CD14-positive monocyte (primary cell): Measurements from ENCODE around the gene NUP93. TPM values are rescaled to one million over a fixed set of nuclear protein-coding genes. Genes with fewer than 3 reads are reported as not detected.

Source experiments
- DNase-seq, 3 donors: peaks; one replicate each; pipeline ENCODE4 v3.0.0-alpha.2; 2011 to 2022
- H2AFZ ChIP-seq: 2 replicates; pipeline ENCODE4 v1.6.0; 2012; ENCODE audit warnings: mild to moderate bottlenecking, low read depth, low read length, inconsistent platforms; ENCODE audit not compliant: insufficient read depth, poor library complexity, severe bottlenecking
- H3K27ac ChIP-seq, 2 donors: 1 replicate in 1 of 2; 2 replicates in 1 of 2; pipeline ENCODE4 v1.5.1; 2012 to 2013; ENCODE audit warnings: low read length in 2 of 2, control low read depth in 1 of 2, inconsistent platforms in 1 of 2, low read depth in 1 of 2, mild to moderate bottlenecking in 1 of 2
- H3K27me3 ChIP-seq, 2 donors: one replicate each; pipeline versions ENCODE4 v1.6.0 to v1.6.1; 2011 to 2013; ENCODE audit warnings: low read length in 2 of 2; ENCODE audit not compliant: control insufficient read depth in 2 of 2, insufficient read depth in 2 of 2
- H3K36me3 ChIP-seq, 2 donors: replicated peaks in 1 of 2; 1 replicate in 1 of 2; 2 replicates in 1 of 2; pipeline versions ENCODE4 v1.5.1 to v1.6.1; 2012 to 2013; ENCODE audit warnings: low read length in 2 of 2, control low read depth in 1 of 2, inconsistent platforms in 1 of 2, mild to moderate bottlenecking in 1 of 2; ENCODE audit not compliant: insufficient read depth in 2 of 2, control insufficient read depth in 1 of 2
- H3K4me1 ChIP-seq, 2 donors: 1 replicate in 1 of 2; 2 replicates in 1 of 2; pipeline versions ENCODE4 v1.5.1 to v1.6.1; 2012 to 2013; ENCODE audit warnings: low read length in 2 of 2, control low read depth in 1 of 2, inconsistent platforms in 1 of 2, mild to moderate bottlenecking in 1 of 2, moderate library complexity in 1 of 2; ENCODE audit not compliant: insufficient read depth in 2 of 2, control insufficient read depth in 1 of 2
- H3K4me2 ChIP-seq: replicated peaks from 2 replicates; pipeline ENCODE3; 2012; ENCODE audit warnings: low read length, moderate library complexity, mild to moderate bottlenecking; ENCODE audit not compliant: poor library complexity, severe bottlenecking; ENCODE audit errors: extremely low read depth
- H3K4me3 ChIP-seq, 3 experiments: fragments of 200-600 bp in 1 of 3; sonication (generic) in 1 of 3; replicated peaks in 1 of 3; 1 replicate in 2 of 3; 2 replicates in 1 of 3; pipeline ENCODE4 v1.5.1; 2011 to 2013; ENCODE audit warnings: low read length in 3 of 3, mild to moderate bottlenecking in 3 of 3, control low read depth in 2 of 3, low read depth in 2 of 3, inconsistent platforms in 1 of 3, moderate library complexity in 1 of 3
- H3K79me2 ChIP-seq: 2 replicates; pipeline ENCODE4 v1.6.0; 2012; ENCODE audit warnings: mild to moderate bottlenecking, control low read depth, inconsistent platforms, low read length, moderate library complexity; ENCODE audit not compliant: insufficient read depth
- H3K9ac ChIP-seq: 2 replicates; pipeline ENCODE4 v1.6.0; 2017; ENCODE audit warnings: low read length, mild to moderate bottlenecking; ENCODE audit not compliant: insufficient read depth, poor library complexity, severe bottlenecking
- H3K9me3 ChIP-seq, 2 donors: replicated peaks in 1 of 2; 1 replicate in 1 of 2; 2 replicates in 1 of 2; pipeline versions ENCODE4 v1.5.1 to v1.6.1; 2012 to 2013; ENCODE audit warnings: low read length in 2 of 2, control low read depth in 1 of 2; ENCODE audit not compliant: control insufficient read depth in 1 of 2, insufficient read depth in 1 of 2
- H4K20me1 ChIP-seq: 2 replicates; pipeline ENCODE4 v1.6.0; 2012; ENCODE audit warnings: mild to moderate bottlenecking, low read length, control low read depth, moderate library complexity; ENCODE audit not compliant: insufficient read depth
- H3K27ac Mint-ChIP-seq, 7 donors: one replicate each; pipeline ENCODE4 v1.8.0; 2020; ENCODE audit warnings: mild to moderate bottlenecking in 7 of 7, mixed read lengths in 7 of 7, moderate library complexity in 6 of 7, inconsistent platforms in 2 of 7
- H3K27me3 Mint-ChIP-seq, 3 donors: one replicate each; pipeline ENCODE4 v1.8.0; 2021 to 2022; ENCODE audit warnings: low read depth in 3 of 3, mild to moderate bottlenecking in 3 of 3, mixed read lengths in 3 of 3, moderate library complexity in 3 of 3, inconsistent platforms in 1 of 3
- H3K36me3 Mint-ChIP-seq, 2 donors: one replicate each; pipeline ENCODE4 v1.8.0; 2020; ENCODE audit warnings: mixed read lengths in 2 of 2, inconsistent platforms in 1 of 2, mild to moderate bottlenecking in 1 of 2
- H3K4me1 Mint-ChIP-seq: one replicate; pipeline ENCODE4 v1.8.0; 2020; ENCODE audit warnings: mild to moderate bottlenecking, mixed read lengths
- H3K4me3 Mint-ChIP-seq, 2 donors: one replicate each; pipeline ENCODE4 v1.8.0; 2020; ENCODE audit warnings: mild to moderate bottlenecking in 2 of 2, mixed read lengths in 2 of 2, moderate library complexity in 1 of 2
- H3K9me3 Mint-ChIP-seq, 7 donors: one replicate each; pipeline ENCODE4 v1.8.0; 2020 to 2022; ENCODE audit warnings: mixed read lengths in 7 of 7, mild to moderate bottlenecking in 6 of 7, moderate library complexity in 6 of 7, inconsistent platforms in 2 of 7
- CTCF ChIP-seq: fragments of 200-600 bp; IDR thresholded peaks from one replicate; pipeline ENCODE4 v1.8.0; 2022; ENCODE audit warnings: antibody characterized with exemption, mild to moderate bottlenecking
- WGBS: methylation state at CpG from one replicate; pipeline ENCODE4 v1.1.5; 2013; ENCODE audit warnings: missing lambda C conversion rate; ENCODE audit not compliant: insufficient coverage; 5-methylcytosine and 5-hydroxymethylcytosine counted together
- intact Hi-C, 2 donors: fragments of 100-400 bp; cut with micrococcal nuclease; formaldehyde crosslinking; loops; one replicate each; pipeline versions ENCODE4 v1.15.0 to v1.15.1; 2023
- polyA plus RNA-seq, 3 donors: library from polyadenylated mRNA; depleted of rRNA in 1 of 3; unstranded in 2 of 3; stranded (reverse) in 1 of 3; fragments of 300-500 nt in 2 of 3; fragments of >200 nt in 1 of 3; fragmentation: Illumina TruSeq in 2 of 3; gene quantifications; 1 replicate in 2 of 3; 2 replicates in 1 of 3; pipeline ENCODE4 v1.2.3, GENCODE V29; 2012 to 2021

NUP93 gene
- polyA plus RNA-seq, 3 donors: 46.6 to 77.7 (median 59.4) TPM

GRCh38 chr16:56886826-56887225 lies 156.9 kb downstream of the NUP93 start:
- Mint-ChIP-seq H3K27ac (no peak overlapping the region), H3K4me3 (no peak overlapping the region), H3K27me3 (peaks cover 7 to 18% (median 11%) of the 10 kb centered on the region in 3 donors)

DNA sequence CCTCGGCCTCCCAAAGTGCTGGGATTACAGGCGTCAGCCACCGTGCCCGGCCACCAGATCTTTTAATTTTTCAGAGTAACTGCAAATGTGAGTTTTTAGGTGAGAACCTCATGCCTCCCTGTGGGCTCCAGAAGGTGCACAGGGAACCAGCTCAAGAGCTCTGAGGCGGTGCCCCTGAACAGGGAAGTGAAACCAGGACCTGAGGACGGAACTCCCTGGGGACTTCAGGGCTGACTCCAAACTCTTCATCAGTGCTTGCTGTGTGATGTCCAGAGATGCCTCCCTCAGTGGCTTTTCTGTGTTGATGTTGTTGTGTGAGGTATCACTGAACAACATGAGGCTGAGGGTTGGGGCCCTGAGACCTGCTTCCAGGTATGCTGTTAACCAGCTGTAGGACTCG lies 158.9 kb downstream of the NUP93 start:
- peaks cover 9% of the 10 kb centered on the region for H3K4me1 Mint-ChIP-seq
- no peak overlapping the region for H3K4me2 ChIP-seq
- no peaks in the 10 kb centered on the region for H3K36me3 ChIP-seq
- 29% methylated on average over 3 of the region's 7 CpGs for WGBS
- no peak overlapping the region for H3K27ac ChIP-seq
- no peaks in the 10 kb centered on the region for H3K79me2 ChIP-seq
- no peak overlapping the region for H3K9ac ChIP-seq
- peak; percentile 67 to 85 (median 79) for DNase-seq
- H3K4me3 ChIP-seq: no peak overlapping the region
- H3K4me3 Mint-ChIP-seq: no peak overlapping the region
- peaks cover 9 to 18% (median 13%) of the 10 kb centered on the region in 3 donors for H3K27me3 Mint-ChIP-seq
- H3K4me1 ChIP-seq: peaks cover 7 to 10% of the 10 kb centered on the region in 2 donors
- peak overlapping the region in 1 of 7 donors; percentile 30 for H3K27ac Mint-ChIP-seq
- H2AFZ ChIP-seq: no peak overlapping the region
- no peaks in the 10 kb centered on the region for H4K20me1 ChIP-seq
- H3K36me3 Mint-ChIP-seq: no peaks in the 10 kb centered on the region
- H3K9me3 Mint-ChIP-seq: no peaks in the 10 kb centered on the region
- no peak for TF ChIP-seq CTCF
- no peaks in the 10 kb centered on the region for H3K9me3 ChIP-seq
- no peaks in the 10 kb centered on the region for H3K27me3 ChIP-seq
- intact Hi-C loops: no loop called here

More at GRCh38 chr16:56886826-56887225, 156.9 kb downstream of the NUP93 start:
- H4K20me1 ChIP-seq: no peaks in the 10 kb centered on the region
- H2AFZ ChIP-seq: no peak overlapping the region
- no peak overlapping the region for H3K4me3 ChIP-seq
- no peak for TF ChIP-seq CTCF
- no peaks in the 10 kb centered on the region for H3K36me3 ChIP-seq
- peaks cover 7 to 10% of the 10 kb centered on the region in 2 donors for H3K4me1 ChIP-seq
- no peaks in the 10 kb centered on the region for H3K9me3 ChIP-seq
- H3K9ac ChIP-seq: no peak overlapping the region
- no peaks in the 10 kb centered on the region for H3K27me3 ChIP-seq
- intact Hi-C loops: no loop called here
- Mint-ChIP-seq H3K9me3 (no peaks in the 10 kb centered on the region), H3K4me1 (peaks cover 9% of the 10 kb centered on the region), H3K36me3 (no peaks in the 10 kb centered on the region)
- H3K27ac ChIP-seq: no peak overlapping the region
- DNase-seq: no peak
- WGBS: 87% methylated on average over 8 of the region's 9 CpGs
- H3K79me2 ChIP-seq: no peaks in the 10 kb centered on the region
- no peak overlapping the region for H3K4me2 ChIP-seq
